ENCODE measurements around the gene RALGPS1. TPM values are rescaled to one million over a fixed set of nuclear protein-coding genes. Genes with fewer than 3 reads are reported as not detected.

RALGPS1 gene
- total RNA-seq, 1 experiment from 2014 or later: 18.6 TPM

DNA sequence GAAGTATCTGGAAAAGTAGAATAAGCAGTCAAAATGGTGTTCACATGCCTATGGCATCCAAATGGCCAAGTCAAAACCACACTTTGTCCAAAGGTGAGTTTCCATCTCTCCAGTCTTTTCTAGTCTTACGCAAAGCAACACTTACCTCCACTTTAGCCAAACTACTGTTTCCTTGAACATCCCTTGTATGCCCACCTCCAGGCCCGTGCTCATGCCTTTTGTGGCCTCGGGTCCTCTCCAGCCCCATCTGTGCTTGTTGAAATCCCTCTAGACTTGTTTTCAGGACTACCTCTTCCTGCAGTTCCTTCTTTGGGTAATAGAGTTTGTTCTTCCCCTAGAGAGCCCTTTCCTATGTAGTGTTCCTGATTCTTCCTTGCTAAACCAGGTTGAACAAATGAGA, 146.8 kb downstream of the RALGPS1 start:
- H3K27me3 Mint-ChIP-seq (ENCODE audit: low read depth): no peaks in the 10 kb centered on the region
- Histone ChIP-seq H2BK120ac (ENCODE audit: low read depth, low read length, poor library complexity, severe bottlenecking) (no peak overlapping the region), H2BK12ac (ENCODE audit: insufficient read length, low read depth, low read length) (no peak overlapping the region), H3K23ac (ENCODE audit: insufficient read length, low read depth, low read length) (no peak overlapping the region), H3K9me3 (ENCODE audit: control insufficient read depth, low read depth, low read length) (no peaks in the 10 kb centered on the region), H3T11ph (ENCODE audit: low read length) (no peak overlapping the region), H3K4me1 (ENCODE audit: insufficient read depth, low read length) (0 out of 2 replicates have a peak, but pooled peaks cover 3% of the 10 kb centered on the region), H3K27ac (ENCODE audit: insufficient read length, low read depth, low read length) (no peak overlapping the region), H2AK5ac (ENCODE audit: insufficient read length, low read length) (no peak overlapping the region), H3K27me3 (ENCODE audit: insufficient read depth, low read length) (no peaks in the 10 kb centered on the region), H3K4me2 (ENCODE audit: insufficient read depth, insufficient read length, low read length) (no peak overlapping the region), H2BK5ac (ENCODE audit: insufficient read length, low read length) (no peak overlapping the region), H4K8ac (replicated peaks; ENCODE audit: insufficient read length, low read depth, low read length) (no peak overlapping the region), H2AFZ (ENCODE audit: low read length) (no peak overlapping the region), H4K91ac (ENCODE audit: insufficient read length, low read depth, low read length) (no peak overlapping the region), H4K20me1 (ENCODE audit: control insufficient read depth, insufficient read depth, insufficient read length) (no peaks in the 10 kb centered on the region), H4K5ac (ENCODE audit: insufficient read length, low read depth, low read length) (no peak overlapping the region), H2BK20ac (ENCODE audit: low read depth, low read length, poor library complexity, severe bottlenecking) (no peak overlapping the region), H3K18ac (ENCODE audit: insufficient read length, low read depth, low read length) (no peak overlapping the region), H3K56ac (ENCODE audit: insufficient read length, low read depth, low read length) (no peak overlapping the region), H3K4ac (ENCODE audit: low read depth, low read length) (no peak overlapping the region), H3K9ac (ENCODE audit: extremely low read depth, insufficient read length, low read length) (no peak overlapping the region), H3K23me2 (ENCODE audit: insufficient read length, low read depth, low read length, poor library complexity, severe bottlenecking) (no peaks in the 10 kb centered on the region), H3K14ac (ENCODE audit: insufficient read depth, low read length) (no peak overlapping the region), H3K79me1 (ENCODE audit: insufficient read depth, low read depth, low read length, poor library complexity, severe bottlenecking) (no peaks in the 10 kb centered on the region), H3K79me2 (ENCODE audit: insufficient read depth, low read length) (no peaks in the 10 kb centered on the region), H2BK15ac (ENCODE audit: low read depth, low read length) (no peak overlapping the region)
- no peak for DNase-seq
- H3K36me3 Mint-ChIP-seq (ENCODE audit: insufficient read depth in 1 of 3, low read depth in 3 of 3): peaks cover 0 to 3% (median 0%) of the 10 kb centered on the region in 3 experiments; a peak in 1 of 7 replicates
- H3K27ac Mint-ChIP-seq: peak overlapping the region in 1 of 3 experiments; percentile 73; a peak in 1 of 7 replicates
- peaks cover 9% of the 10 kb centered on the region in 2 experiments for H3K4me1 Mint-ChIP-seq
- TF ChIP-seq, protein P1, sequence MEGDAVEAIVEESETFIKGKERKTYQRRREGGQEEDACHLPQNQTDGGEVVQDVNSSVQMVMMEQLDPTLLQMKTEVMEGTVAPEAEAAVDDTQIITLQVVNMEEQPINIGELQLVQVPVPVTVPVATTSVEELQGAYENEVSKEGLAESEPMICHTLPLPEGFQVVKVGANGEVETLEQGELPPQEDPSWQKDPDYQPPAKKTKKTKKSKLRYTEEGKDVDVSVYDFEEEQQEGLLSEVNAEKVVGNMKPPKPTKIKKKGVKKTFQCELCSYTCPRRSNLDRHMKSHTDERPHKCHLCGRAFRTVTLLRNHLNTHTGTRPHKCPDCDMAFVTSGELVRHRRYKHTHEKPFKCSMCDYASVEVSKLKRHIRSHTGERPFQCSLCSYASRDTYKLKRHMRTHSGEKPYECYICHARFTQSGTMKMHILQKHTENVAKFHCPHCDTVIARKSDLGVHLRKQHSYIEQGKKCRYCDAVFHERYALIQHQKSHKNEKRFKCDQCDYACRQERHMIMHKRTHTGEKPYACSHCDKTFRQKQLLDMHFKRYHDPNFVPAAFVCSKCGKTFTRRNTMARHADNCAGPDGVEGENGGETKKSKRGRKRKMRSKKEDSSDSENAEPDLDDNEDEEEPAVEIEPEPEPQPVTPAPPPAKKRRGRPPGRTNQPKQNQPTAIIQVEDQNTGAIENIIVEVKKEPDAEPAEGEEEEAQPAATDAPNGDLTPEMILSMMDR (conservative IDR thresholded peaks at IDR 0.05): no peak
- H3K9me3 Mint-ChIP-seq: no peaks in the 10 kb centered on the region
- no peak overlapping the region for H3K4me3 Mint-ChIP-seq
- no CpG with 5 or more reads among the region's 3 CpGs for WGBS (ENCODE audit: extremely low coverage, insufficient read length, low lambda C conversion rate)

All from H9 (cell line).